HG03432 (cell line): ENCODE data around the gene SULT2B1.
A peak's percentile ranks its signal among the peaks of the same experiment; 100 is the strongest.

Experiments
- ATAC-seq: cut with Tn5 transposase; IDR thresholded peaks from one replicate; pipeline ENCODE4 v1.9.1; 2021; ENCODE audit warnings: mild to moderate bottlenecking, moderate library complexity; ENCODE audit not compliant: unreplicated experiment

The SULT2B1 gene

GRCh38 chr19:48598996-48599700 lies 47.2 kb downstream of the SULT2B1 start:
- no peak for ATAC-seq

DNA sequence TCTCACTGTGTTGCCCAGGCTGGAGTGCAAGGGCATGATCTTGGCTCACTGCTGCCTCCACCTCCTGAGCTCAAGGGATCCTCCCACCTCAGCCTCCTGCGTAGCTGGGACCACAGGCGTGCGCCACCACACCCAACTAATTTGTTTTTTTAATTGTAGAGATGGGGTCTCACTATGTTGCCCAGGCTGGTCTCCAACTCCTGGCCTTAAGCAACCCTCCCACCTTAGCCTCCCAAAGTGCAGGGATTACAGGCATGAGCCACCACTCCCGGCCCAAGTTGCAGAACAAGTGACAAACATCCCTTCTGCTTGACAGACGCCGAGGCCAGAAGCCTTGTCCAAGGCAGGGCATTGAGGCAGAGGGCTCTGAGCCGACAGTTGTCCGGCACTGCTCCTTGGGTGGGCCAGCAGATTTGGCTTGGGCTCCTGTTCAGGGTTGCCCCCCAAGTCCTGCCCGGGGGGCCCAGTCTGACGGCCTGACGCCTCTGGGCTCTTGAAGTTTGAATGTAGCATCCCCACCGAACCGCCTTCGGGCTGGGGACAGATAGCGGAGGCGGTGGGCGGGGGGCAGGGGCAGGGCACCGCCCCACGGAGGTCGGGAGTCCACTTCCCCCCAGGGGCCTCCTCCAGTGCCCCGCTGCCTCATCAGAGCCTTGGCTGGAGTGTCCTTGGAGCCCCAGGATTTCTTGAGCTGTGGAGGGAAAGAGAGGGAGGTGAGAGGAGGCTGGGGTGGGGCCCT lies 48.9 kb downstream of the SULT2B1 start:
- ATAC-seq, result no peak

- no peak for ATAC-seq
Observed at GRCh38 chr19:48603001-48603400, 51.0 kb downstream of the SULT2B1 start.

DNA sequence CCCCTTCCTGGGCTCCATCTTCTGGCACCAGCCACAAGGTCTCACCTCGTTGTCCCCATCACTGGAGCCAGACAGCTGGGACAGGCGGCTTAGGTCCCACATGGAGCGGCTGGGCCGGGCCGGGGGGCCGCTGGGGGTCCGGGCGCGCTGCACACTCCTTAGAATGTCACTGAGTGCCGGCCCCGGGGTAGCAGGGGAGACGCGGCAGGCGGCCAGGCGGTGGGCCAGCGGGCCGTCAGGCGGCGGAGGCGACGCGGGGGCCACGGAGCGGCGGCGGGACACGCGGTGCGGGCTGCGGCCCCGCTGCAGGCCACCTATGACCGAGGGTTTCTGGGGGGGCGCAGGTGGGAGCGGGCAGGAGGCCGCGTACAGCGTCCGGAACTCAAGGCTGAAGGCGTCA lies 51.5 kb downstream of the SULT2B1 start:
- ATAC-seq, result no peak

DNA sequence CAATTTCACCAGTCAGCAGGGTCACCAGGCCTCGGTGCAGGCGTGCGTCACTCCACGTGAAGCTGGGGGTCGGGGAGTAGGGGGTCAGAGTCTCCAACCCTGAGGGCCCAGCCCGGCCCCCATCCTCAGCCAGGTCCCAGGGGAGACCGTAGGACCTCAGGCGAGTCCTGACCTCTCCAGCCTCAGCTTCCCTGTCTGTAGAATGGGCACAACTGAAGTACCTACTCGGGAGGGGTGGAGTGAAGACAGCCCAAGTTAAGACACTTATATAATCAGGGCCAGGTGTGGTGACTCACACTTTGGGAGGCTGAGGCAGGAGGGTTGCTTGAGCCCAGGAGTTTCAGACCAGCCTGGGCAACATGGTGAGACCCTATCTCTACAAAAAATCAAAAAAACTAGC lies 51.9 kb downstream of the SULT2B1 start:
- no peak for ATAC-seq

GRCh38 chr19:48606463-48607358 lies 54.7 kb downstream of the SULT2B1 start, which contains the start of gene SPACA4:
Gene SPACA4, plus strand, starts transcription at chr19:48606742. Its CDS starts 237 bp downstream, at chr19:48606979.
- ATAC-seq, result no peak

GRCh38 chr19:48607359-48607755 lies 55.4 kb downstream of the SULT2B1 start:
- ATAC-seq, result no peak

DNA sequence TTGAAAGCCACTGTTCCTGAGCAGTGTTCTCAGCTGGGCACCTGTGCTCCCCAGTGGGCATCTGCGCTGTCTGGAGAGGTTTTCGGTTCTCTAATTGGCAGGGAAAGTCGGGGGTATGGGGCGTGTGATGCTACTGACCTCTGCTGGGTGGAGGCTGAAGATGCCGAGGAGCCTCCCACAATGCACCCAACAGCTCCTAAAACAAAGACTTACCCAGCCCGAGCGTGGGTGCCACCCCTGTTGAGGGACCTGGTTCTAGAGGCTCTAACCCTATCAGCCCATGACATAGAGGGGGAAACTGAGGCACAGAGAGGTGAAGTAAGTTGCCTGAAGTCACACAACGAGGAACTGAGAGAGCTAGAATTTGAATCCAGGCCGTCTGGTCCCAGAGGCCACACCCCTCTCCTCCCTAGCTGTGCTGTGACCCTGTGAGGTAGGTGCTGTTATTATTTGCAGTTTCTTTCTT lies 56.9 kb downstream of the SULT2B1 start:
- peak; percentile 50 for ATAC-seq

DNA sequence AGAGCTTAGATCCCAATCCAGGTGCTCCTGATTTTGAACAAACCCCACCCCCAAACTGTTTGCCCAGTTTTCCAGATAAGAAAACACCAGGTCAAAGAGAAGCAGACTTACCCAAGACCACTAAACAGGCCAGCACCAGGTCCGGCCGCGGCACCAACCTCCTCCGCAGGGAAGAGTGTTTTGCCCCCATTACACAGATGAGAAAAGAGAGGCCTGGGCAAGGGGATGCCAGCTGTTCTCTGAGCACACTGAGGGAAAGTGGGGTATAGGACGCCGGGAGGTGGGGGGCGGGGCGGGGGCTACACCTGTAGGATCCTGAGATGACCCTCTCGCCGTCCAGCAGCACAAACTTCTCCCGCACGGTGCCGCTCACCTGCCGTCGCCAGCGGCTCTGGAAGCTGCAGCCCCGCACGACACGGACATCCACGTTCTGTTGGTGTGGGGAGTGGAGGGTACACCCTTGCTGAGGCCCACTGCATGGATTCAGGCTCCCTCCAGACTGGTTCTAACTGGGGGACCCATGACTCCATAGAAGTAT lies 57.7 kb downstream of the SULT2B1 start:
- ATAC-seq, result no peak

- ATAC-seq, result no peak
Observed at GRCh38 chr19:48611872-48612271, 59.9 kb downstream of the SULT2B1 start.

- ATAC-seq, result no peak
Observed at GRCh38 chr19:48613024-48613851, 61.3 kb downstream of the SULT2B1 start.

DNA sequence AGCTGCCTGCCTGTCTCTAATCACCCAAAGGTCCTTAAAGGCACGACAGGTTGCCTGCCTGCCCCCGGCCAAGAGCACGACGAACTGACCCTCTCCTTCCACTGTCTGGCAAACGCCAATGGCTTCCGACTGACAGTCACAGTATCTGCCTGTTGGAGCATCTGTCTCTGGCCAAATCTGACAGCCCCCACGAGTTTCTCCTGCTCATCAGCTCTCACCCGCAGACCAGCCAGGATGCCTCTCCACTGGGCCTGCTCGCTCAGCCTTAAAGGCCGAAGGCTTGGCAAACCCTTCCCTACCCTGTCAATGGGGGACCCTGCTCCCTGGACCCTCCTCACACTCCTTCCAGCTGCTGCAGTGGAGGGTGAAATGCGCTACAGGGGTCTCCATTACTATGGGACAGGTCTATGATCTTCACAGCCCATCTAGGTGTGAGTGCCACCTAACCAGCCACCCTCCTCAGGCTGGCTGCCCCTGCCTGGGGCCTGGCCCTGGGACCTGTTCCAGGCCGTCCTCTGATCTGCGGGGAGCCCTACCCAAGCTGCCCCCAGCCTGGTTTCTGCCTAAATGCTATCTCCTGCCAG lies 62.0 kb downstream of the SULT2B1 start:
- ATAC-seq, result no peak

GRCh38 chr19:48614436-48615230 lies 62.7 kb downstream of the SULT2B1 start, which contains the start of gene FAM83E:
Gene FAM83E, minus strand, starts transcription at chr19:48615076. Its CDS starts 1,704 bp downstream, at chr19:48613372.
- ATAC-seq, result no peak

DNA sequence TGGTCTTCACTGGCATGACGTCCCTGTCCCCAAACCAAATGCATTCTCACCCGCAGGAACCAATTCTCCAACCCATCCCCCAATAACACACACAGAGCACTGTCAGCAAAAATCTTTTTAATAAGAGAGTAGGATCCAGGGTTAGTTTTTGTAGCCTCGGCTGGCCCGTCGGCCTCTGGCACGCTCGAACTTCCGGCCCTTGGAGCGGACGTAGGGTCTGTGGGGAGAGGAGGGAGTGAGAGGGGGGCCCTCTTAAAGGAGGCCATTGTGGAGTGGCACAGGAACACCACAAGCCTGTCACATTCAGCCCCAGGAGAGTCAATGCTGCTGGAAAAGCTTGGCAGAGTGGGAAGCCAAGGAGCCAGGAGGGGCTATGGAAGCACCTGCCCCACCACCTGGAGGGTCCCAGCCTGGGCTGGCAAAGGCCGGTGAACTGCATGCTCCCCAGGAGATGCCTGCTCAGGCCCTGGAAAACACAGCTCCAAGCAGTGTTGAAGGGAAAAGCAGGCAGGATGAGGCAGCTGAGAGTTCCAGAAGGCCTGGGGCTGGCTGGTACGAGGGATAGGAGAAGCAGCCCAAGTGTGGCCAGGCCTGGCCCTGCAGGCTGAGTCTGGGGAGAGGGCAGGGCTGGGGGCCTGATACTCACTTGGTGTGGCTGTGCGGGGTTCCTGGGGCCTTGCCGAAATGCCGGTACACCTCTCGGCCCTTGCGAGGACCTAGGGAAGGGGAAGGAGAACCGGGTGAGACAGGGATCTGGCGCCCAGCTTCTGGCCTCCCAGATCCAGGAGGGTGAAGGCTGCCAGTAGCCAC lies 63.5 kb downstream of the SULT2B1 start:
- no peak for ATAC-seq

- no peak for ATAC-seq
Observed at GRCh38 chr19:48616041-48616436, 64.1 kb downstream of the SULT2B1 start.

GRCh38 chr19:48616491-48617056 lies 64.6 kb downstream of the SULT2B1 start:
- no peak for ATAC-seq

DNA sequence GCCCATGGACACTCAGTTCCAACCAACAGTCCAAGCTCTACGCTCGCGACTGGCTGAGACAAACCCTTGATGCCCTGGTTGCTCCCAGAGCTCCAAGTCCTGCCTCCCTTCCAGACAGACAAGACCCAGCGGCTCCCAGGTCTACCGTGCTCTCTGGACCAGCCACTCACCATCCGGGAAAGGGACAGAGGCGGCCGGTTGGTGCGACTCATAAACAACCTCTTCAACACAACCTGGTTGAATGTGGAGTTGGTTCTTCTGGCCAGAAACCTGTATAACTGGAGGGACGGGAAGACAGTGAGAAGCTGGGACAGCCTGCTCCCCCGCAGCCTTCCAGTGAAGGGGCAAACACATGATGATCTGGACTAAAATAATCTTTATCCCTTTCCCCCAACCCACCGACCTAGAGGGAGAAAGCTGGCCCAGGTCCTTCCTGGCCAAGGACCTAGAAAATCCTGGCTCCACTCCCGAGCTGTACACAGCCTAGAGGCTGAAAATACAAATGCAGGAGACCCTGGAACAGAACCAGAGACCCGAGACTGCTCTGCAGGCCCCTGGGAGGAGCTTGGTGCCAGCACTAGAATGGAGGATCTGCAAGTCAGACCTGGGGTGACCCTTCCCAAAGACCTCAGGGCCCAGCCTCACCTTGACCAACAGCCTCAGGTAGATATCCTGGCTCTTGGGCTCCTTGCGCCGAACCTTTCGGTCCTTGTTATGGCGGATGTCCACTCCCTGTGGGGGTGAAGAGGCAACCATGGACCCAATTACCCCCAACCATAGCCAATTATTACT lies 65.4 kb downstream of the SULT2B1 start:
- ATAC-seq, result no peak
